SK-N-SH treated with all-trans-retinoic acid at 6 μM for 48 hours (cell line): ENCODE data around the gene TMEM91.

ENCODE experiments used
- ARNTL ChIP-seq: fragments of 450-650 bp; formaldehyde crosslinking; IDR thresholded peaks from 2 replicates; pipeline ENCODE4 v1.5.0; 2020; ENCODE audit warnings: low read depth, mild to moderate bottlenecking, moderate library complexity, borderline replicate concordance
- GLIS3 ChIP-seq: fragments of 250-450 bp; sonication (Bioruptor Pico); IDR thresholded peaks from 2 replicates; pipeline ENCODE4 v1.5.0; 2020; ENCODE audit warnings: mild to moderate bottlenecking, moderate library complexity
- PPARA ChIP-seq: fragments of 250-450 bp; sonication (Bioruptor Pico); IDR thresholded peaks from 2 replicates; pipeline ENCODE4 v1.5.0; 2020; ENCODE audit warnings: mild to moderate bottlenecking, borderline replicate concordance
- RARB ChIP-seq: fragments of 250-450 bp; sonication (Bioruptor Pico); IDR thresholded peaks from 2 replicates; pipeline ENCODE4 v1.8.0; 2021; ENCODE audit warnings: mild to moderate bottlenecking, moderate library complexity
- SNAI2 ChIP-seq: fragments of 250-450 bp; sonication (Bioruptor Pico); IDR thresholded peaks from 2 replicates; pipeline ENCODE4 v1.5.0; 2020; ENCODE audit warnings: mild to moderate bottlenecking, moderate library complexity
- ZFP3 ChIP-seq: fragments of 250-450 bp; sonication (Bioruptor Pico); IDR thresholded peaks from 2 replicates; pipeline ENCODE4 v1.5.0; 2020; ENCODE audit warnings: mild to moderate bottlenecking, moderate library complexity
- ZFP30 ChIP-seq: fragments of 450-650 bp; formaldehyde crosslinking; IDR thresholded peaks from 2 replicates; pipeline ENCODE4 v1.5.0; 2022; ENCODE audit warnings: mild to moderate bottlenecking, moderate library complexity
- ZNF8 ChIP-seq: fragments of 450-650 bp; formaldehyde crosslinking; IDR thresholded peaks from 2 replicates; pipeline ENCODE4 v1.5.0; 2020; ENCODE audit warnings: mild to moderate bottlenecking, moderate library complexity
- TF ChIP-seq, protein P1 (sequence below): fragments of 250-450 bp; sonication (Bioruptor Pico); IDR thresholded peaks from 2 replicates; pipeline ENCODE4 v1.5.0; 2020; ENCODE audit warnings: mild to moderate bottlenecking, moderate library complexity
- TF ChIP-seq, protein P2 (sequence below): fragments of 250-450 bp; sonication (Bioruptor Pico); IDR thresholded peaks from 2 replicates; pipeline ENCODE4 v1.8.0; 2020; ENCODE audit warnings: mild to moderate bottlenecking, moderate library complexity, borderline replicate concordance
- TF ChIP-seq, protein P3 (sequence below): fragments of 250-450 bp; sonication (Bioruptor Pico); IDR thresholded peaks from 2 replicates; pipeline ENCODE4 v1.5.1; 2021; ENCODE audit warnings: mild to moderate bottlenecking, moderate library complexity

DNA sequence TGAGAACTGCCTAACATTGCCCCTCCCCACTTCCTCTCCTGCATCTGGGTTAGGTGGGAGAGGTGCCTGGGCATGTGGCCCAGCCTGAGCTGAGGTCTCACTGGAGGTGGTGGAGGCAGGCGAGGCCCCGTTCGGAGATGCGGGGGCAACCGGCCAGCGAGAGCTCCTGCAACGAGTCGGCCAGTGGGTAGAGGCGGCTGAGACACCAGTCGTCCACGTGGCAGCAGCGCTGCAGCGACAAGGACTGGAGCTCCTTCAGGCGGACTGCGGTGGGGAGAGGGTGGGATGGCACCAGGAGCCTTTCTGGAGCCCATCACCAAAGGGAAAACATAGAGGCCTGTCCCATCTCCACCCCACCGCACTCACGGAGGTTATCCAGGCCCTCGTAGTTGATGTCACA lies 56.8 kb downstream of the TMEM91 start:
- TF ChIP-seq, protein P1, sequence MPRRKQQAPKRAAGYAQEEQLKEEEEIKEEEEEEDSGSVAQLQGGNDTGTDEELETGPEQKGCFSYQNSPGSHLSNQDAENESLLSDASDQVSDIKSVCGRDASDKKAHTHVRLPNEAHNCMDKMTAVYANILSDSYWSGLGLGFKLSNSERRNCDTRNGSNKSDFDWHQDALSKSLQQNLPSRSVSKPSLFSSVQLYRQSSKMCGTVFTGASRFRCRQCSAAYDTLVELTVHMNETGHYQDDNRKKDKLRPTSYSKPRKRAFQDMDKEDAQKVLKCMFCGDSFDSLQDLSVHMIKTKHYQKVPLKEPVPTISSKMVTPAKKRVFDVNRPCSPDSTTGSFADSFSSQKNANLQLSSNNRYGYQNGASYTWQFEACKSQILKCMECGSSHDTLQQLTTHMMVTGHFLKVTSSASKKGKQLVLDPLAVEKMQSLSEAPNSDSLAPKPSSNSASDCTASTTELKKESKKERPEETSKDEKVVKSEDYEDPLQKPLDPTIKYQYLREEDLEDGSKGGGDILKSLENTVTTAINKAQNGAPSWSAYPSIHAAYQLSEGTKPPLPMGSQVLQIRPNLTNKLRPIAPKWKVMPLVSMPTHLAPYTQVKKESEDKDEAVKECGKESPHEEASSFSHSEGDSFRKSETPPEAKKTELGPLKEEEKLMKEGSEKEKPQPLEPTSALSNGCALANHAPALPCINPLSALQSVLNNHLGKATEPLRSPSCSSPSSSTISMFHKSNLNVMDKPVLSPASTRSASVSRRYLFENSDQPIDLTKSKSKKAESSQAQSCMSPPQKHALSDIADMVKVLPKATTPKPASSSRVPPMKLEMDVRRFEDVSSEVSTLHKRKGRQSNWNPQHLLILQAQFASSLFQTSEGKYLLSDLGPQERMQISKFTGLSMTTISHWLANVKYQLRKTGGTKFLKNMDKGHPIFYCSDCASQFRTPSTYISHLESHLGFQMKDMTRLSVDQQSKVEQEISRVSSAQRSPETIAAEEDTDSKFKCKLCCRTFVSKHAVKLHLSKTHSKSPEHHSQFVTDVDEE (CRISPR knock-in tag): no peak
- TF ChIP-seq ARNTL (CRISPR knock-in tag): no peak
- TF ChIP-seq, protein P2, sequence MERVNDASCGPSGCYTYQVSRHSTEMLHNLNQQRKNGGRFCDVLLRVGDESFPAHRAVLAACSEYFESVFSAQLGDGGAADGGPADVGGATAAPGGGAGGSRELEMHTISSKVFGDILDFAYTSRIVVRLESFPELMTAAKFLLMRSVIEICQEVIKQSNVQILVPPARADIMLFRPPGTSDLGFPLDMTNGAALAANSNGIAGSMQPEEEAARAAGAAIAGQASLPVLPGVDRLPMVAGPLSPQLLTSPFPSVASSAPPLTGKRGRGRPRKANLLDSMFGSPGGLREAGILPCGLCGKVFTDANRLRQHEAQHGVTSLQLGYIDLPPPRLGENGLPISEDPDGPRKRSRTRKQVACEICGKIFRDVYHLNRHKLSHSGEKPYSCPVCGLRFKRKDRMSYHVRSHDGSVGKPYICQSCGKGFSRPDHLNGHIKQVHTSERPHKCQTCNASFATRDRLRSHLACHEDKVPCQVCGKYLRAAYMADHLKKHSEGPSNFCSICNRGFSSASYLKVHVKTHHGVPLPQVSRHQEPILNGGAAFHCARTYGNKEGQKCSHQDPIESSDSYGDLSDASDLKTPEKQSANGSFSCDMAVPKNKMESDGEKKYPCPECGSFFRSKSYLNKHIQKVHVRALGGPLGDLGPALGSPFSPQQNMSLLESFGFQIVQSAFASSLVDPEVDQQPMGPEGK (CRISPR knock-in tag): no peak
- no peak for TF ChIP-seq ZFP30 (CRISPR knock-in tag)
- no peak for TF ChIP-seq ZFP3 (CRISPR knock-in tag)
- no peak for TF ChIP-seq RARB (CRISPR knock-in tag)
- TF ChIP-seq PPARA (CRISPR knock-in tag): no peak
- TF ChIP-seq GLIS3 (CRISPR knock-in tag): no peak
- TF ChIP-seq SNAI2: no peak
- TF ChIP-seq, protein P3, sequence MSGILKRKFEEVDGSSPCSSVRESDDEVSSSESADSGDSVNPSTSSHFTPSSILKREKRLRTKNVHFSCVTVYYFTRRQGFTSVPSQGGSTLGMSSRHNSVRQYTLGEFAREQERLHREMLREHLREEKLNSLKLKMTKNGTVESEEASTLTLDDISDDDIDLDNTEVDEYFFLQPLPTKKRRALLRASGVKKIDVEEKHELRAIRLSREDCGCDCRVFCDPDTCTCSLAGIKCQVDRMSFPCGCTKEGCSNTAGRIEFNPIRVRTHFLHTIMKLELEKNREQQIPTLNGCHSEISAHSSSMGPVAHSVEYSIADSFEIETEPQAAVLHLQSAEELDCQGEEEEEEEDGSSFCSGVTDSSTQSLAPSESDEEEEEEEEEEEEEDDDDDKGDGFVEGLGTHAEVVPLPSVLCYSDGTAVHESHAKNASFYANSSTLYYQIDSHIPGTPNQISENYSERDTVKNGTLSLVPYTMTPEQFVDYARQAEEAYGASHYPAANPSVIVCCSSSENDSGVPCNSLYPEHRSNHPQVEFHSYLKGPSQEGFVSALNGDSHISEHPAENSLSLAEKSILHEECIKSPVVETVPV: no peak
- TF ChIP-seq ZNF8 (CRISPR knock-in tag): no peak
